Suprapubic skin (tissue), 3 donors: ENCODE data around the gene PRPF19.

Source experiments
- CTCF ChIP-seq, 2 donors: fragments of 200-600 bp in 1 of 2; fragments of 450-650 bp in 1 of 2; sonication (generic) in 1 of 2; IDR thresholded peaks; one replicate each; pipeline ENCODE4 v1.5.1; 2016 to 2019; ENCODE audit warnings: antibody characterized with exemption in 2 of 2, mild to moderate bottlenecking in 1 of 2, moderate library complexity in 1 of 2
- POLR2AphosphoS5 ChIP-seq, 3 donors: sonication (generic); formaldehyde crosslinking; IDR thresholded peaks; one replicate each; pipeline ENCODE4 v1.6.1; 2017; ENCODE audit warnings: antibody characterized with exemption in 3 of 3

- no peak for TF ChIP-seq POLR2AphosphoS5 (IDR thresholded peaks at IDR 0.05)
- TF ChIP-seq CTCF (IDR thresholded peaks at IDR 0.05): peak; percentile 8 to 46
These were observed 18.8 kb downstream of the PRPF19 start for GRCh38 chr11:60887556-60887955.
